CD4-positive, alpha-beta T cell treated with Interleukin-6 for 4 hours (primary cell): Measurements from ENCODE around the gene C21orf58.

Source experiments
- DNase-seq: peaks from one replicate; pipeline ENCODE4 v3.0.0-alpha.2; 2020; ENCODE audit warnings: mixed read lengths

Gene C21orf58

DNA sequence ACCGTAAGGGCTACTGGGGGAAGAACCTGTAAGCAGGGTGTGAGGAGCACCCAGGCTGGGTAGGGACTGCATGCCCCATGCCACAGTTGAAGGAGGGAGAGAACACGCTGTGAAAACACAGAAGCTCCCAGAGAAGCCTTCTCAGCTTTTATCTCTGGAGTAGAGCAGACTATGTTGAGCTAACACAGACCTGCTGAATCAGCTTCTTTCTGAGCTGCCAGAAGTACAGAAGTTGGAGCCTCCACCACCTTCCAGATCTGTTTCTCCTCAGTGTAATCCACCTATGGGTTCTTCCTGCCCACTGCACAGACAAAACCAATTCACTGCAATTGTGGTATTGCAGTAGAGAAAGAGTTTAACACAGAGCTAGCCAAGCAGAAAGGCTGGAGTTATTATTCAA is 32.1 kb downstream of the C21orf58 start:
- DNase-seq, result no peak

DNA sequence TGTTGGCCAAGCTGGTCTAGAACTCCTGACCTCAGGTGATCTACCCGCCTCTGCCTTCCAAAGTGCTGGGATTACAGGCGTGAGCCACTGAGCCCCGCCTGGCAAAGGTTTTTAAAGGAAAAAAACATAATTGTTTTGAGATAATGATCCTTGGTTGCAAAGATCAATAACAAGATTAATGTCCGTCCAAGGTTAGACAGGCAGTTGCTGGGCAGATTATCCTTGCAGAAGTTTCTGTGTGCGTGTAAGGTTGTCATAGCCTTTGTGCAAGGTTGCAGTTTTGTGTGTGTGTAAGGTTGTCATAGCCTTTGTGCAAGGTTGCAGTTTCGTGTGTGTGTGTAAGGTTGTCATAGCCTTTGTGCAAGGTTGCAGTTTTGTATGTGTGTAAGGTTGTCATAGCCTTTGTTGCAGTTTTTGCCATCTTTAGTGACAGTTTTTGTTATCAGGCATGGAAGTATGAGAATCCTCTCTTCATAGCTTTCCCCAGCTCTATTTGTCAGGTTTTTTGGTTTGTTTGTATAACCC is 34.0 kb downstream of the C21orf58 start:
- DNase-seq, result no peak

DNA sequence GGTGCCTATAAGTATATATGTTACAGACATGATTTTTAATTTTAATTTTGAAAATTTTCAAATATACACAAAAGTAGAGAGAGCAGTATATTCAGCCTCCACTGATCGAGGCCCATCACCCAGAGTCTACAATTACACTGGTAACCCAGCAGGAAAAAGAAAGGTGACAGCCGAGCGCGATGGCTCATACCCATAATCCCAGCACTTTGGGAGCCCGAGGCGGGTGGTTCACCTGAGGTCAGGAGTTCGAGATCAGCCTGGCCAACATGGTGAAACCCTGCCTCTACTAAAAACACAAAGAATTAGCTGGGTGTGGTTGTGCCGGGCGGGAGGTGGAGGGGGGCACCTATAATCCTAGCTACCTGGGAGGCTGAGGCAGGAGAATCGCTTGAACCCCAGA is 36.1 kb downstream of the C21orf58 start:
- DNase-seq, result no peak

DNA sequence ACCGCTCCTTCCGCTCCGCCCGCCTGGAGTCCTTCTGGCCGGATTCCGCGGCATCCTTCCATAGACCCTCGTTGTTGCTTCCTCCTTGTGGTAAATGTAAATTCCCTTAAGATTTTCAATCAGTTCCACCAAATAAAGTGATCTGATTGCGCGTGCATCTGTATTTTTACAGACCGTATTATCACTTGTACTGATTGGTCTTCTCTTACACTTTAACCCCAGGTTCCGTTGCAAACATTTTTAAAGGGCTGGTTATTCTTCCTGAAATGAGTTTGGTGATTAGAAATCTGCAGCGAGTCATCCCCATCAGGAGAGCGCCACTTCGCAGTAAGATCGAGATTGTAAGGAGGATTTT is 37.0 kb downstream of the C21orf58 start:
- DNase-seq, result no peak

DNA sequence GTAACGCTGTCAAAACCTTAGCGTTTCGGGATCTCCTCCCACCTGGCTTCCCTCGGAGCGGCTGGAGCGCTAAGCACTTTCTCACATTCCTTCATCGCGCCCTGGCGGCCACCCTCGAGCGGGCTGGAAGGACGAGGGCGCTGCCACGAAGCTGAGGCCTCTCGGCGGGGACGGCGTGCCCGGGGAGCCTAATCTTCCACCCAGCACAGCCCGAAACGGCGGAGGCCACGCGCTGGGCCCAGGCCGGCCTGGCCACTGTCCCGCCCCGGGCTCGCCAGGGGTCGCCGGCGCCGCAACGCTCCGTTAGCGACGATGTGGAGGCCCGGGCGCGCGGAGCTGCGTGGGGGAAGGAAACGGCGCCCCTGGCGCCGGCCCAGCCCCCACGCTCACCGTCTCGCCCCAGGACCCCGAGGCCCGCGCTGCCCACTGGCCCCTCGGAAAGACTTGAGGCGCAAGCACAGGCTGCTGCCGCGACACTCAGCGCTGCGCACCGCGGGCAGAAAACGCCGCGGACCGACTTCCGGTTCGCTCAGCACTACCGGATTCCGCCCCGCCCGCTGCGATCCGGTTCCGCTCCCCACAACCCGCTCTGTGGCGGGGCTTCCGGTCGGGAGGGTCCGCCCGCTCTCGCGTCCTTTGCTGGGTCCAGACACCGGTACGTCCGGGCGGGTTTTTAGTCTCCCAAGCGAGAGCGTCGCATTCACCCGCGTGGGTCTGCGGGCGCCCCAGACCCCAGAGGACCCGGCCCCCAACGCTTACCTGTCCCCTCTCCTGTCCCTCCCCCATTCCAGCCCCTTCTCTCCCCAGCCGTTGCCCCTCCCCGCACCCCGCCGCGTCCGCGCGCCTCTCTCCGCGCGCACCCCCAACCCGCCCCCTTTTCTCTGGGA is 37.7 kb downstream of the C21orf58 start, which contains the start of gene YBEY:
Gene YBEY (plus strand): TSS at position 582 of the 887 bp plus-strand sequence. CDS start 572 bp downstream, outside the sequence.
- DNase-seq, result peak; percentile 90

DNA sequence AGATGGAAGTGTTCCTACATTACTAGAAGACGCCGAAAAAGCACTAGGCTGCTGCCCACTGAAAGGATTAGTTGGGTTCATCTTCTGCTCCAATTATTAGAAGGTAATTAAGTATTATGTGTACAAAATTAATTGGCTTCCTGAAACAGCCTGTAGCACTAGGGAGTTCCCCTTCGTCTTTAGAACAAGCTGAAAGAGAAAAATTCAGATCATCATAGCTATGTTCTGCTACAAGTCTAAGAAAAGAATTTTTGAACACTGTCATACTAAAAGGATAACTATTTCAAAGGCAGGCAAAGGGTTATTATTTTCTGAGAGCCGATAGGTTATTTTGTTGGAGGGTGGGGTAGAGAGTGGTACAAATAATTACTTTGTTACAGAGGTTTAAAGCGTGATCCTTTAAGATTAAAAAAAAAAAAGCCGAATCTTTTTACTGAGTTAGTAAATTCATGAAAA is 38.4 kb downstream of the C21orf58 start, which contains the start of gene MCM3AP:
Gene MCM3AP (minus strand): TSS at position 406 of the 456 bp plus-strand sequence. CDS start 325 bp downstream, at position 81.
- DNase-seq, result no peak

DNA sequence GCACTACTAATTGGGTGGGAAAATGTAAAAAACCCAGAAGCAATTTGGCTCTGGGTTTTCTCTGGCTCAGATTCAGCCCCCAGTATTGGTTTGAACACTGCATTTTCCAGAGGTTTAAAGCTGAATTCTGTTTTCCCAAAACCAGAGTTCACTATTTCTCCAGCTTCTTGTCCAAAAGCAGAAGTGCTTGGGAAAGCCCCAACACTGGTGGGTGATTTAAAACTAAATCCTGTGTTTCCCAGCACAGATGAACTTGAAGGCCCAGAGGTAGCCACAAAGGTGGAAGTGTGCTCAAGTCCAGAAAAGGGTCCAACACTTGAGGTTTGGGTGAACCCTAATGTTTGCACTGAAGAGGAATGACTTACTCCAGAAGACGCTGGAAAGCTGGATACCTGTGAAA is 38.9 kb downstream of the C21orf58 start:
- DNase-seq, result no peak

DNA sequence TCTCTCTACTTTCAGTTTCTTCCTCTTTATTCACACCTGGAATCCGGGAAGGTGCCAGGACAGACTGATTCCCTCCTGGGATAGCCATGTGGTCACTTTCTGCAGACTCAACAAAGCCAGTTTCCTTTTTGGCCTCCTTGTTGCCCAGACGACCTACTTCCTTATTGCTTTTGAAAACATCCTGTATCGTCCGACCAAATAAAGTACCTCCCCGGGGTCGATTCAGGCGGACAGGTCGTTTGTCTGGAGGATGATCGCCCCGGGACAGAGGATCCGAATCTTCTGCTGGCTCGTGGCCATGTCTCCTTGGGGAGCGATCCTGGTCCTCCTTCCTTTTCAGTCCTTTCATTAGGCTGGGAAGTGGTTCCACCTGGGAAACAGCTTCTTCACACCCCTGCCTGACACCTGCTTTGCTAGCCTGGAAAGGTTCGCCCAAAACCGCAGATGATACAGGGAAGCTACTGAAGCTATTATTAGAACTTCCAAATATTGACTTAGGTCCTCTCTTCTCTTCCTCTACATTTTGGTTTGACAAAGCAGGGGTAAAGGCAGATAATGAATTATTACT is 39.5 kb downstream of the C21orf58 start:
- no peak for DNase-seq

DNA sequence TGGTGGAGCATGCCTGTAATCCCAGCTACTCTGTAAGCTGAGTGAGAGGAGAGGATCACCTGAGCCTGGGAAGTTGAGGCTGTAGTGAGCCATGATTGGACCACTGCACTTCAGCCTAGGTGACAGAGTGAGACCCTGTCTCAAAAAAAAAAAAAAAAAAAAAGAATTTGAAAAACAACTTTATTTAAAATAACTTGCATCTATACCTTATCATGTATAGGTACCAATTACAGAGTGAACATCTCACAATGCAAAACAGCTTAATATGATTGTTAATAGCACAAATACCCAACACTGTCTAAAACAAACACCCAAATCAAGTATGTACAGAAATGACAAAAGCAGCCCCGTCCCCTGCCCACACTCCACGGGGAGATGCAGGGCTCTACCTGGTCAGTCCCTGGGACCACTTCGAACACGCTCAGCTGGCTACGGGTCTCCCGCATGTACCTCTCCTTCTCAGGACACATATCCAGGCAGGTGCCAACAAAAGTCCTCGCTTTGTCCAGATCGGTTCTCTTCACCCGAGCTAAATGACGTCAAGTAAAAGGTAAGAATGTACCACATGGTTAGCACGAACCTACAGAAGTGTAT is 48.8 kb downstream of the C21orf58 start:
- no peak for DNase-seq

DNA sequence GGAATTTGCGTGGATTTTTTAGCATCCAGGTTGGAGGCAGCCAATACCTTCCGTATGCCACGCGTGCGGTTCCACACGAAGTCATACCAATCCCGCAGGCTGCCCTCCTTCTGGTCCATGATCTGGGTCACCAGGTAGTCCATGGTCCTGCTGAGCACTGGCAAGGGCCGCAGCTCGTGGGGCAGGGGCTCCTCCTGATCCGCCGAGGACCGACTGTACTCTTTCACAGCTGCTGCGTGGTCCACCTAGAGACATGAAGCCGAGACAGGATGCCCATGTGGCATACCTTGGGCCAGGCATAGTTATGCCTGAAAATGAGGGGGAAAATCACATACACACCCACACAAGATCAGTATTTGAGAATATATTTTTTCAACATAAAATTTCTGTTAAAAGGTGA is 50.3 kb downstream of the C21orf58 start:
- no peak for DNase-seq

DNA sequence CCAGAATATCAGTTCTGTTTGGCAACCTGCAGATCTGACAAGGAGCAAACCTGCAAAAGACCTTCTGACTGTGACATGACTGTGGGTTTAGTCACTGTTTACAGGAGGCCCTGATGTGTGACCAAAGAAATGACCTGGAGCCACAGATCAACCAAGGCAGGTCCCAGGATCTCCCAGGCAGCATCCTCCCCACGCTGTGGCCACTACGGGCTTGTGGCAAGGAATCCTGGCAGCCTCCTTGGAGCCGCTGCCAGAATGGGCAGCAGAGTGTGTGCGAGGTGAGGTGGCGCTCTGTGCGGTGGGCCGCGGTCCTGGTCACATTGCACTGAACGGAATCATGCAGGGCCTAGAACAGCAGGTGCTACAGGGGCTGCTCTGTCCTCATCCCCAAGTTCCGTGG is 54.2 kb downstream of the C21orf58 start:
- no peak for DNase-seq

DNA sequence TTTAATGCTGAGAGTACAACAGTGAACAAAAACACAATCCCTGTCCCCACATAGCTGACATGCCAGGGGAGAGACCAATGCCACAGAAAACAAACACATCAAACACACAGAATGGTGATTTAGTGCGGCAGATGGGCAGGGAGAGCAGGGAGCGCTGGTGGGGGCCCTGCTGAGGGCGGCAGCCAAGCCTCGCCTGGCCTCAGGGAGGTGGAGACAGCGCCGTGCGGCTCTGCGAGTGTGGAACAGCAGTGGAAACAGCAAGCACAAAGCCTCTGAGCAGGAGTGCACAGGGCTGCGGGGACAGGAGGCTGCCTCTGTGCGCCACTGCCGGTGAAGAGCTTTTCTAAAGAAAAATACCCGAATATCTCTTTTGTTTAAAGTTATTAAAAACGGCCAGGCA is 55.3 kb downstream of the C21orf58 start:
- no peak for DNase-seq

DNA sequence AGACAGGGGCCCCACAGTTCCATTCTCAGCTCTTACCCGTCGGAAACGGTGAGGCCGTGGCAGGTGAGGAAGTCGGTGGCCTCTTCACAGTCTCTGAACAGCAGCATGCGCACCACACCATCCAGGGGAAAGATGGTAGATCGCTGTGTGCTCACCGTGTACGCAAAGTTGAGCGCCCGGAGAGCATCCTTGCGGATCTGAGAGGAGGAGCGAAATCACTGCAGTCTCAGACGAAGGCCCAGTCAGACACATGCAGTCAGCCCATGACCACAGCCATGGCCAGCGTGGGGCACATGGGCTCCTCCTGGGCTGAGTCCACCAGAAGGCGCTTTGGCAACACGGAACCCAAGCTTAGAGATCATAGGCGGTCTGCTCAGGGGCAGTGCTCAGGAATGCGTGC is 56.7 kb downstream of the C21orf58 start:
- DNase-seq, result no peak

DNA sequence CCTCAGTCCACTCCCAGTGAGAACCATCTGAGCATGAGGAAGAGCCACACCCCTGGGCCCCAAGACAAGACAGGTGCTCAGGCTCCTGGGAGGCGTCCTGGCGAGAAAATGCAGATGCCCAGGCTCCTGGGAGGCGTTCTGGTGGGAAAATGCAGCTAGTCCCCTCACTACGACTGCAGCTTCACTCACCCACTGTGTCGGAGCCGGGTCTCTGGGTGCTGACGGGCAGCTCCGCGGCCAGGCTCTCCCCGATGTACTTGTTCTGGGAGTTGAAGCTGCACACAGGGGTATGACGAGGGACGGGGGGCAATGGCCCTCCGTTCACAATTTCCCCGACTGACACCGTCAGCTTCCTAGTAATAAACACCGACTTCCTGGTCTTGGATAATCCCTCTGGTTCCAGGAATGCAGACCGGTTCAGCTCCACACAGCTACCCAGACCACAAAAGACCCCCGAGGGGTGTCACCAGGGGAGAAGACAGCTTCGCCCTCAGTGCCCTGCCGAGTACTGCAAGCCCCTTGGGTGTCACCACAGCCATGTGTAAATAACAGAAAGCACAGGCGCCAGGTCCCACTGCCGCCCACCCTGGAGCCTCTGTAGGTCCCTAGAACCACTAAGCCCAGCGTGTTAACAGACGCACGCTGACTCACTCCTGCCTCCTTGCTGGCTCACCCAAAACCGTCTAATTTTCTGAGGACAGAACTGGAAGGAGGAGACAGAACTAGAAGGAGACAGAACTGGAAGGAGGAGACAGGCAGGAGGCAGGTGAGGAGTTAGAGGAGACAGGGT is 57.7 kb downstream of the C21orf58 start:
- DNase-seq, result no peak

DNA sequence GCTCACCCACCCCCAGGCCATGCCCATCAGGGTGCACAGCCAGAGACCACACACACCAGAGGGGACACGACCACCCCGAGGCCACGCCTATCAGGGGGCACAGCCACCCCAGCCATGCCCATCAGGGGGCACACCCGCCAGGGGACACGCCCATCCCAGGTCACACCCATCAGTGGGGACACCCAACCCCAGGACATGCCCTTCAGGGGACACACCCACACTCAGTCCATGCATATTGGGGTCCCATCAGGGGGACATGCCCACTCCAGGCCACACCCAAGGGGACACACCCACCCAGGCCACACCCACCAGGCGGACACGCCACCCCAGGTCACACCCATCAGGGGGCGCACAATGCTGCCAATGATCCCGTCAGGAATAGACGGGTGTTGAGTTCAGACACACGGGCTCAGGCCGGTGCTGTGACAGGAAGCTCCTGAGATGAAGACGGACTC is 59.0 kb downstream of the C21orf58 start:
- DNase-seq, result no peak

DNA sequence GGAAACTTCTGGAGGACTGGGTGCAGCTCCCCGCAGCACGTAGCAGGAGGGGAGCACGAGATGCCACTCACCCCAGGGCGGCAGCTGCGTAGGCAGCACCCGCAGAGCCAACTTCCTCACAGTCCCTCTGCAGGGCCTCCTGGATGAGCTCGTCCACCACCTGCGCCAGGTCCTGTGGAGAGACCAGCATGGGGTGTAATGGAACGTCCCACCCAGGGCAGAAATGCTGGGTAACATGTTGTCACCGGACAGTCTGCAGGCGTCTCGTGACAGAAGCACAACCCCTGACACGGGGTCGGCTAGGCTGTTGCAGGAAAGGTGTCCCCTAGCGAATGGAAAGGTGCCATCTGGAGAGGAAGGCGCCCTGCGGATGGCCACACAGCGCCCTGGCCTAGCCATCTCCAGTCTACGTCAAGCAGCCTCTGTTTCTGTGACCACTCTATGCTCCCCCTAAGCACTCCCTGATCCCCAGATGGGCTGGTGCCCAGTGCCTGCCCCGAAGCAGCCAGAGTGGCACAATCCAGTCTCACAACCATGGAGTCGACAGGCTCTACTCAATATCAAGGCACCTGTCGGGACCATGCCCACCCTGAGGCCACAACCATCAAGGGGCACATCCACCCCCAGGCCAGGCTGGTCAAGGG is 59.5 kb downstream of the C21orf58 start:
- no peak for DNase-seq

DNA sequence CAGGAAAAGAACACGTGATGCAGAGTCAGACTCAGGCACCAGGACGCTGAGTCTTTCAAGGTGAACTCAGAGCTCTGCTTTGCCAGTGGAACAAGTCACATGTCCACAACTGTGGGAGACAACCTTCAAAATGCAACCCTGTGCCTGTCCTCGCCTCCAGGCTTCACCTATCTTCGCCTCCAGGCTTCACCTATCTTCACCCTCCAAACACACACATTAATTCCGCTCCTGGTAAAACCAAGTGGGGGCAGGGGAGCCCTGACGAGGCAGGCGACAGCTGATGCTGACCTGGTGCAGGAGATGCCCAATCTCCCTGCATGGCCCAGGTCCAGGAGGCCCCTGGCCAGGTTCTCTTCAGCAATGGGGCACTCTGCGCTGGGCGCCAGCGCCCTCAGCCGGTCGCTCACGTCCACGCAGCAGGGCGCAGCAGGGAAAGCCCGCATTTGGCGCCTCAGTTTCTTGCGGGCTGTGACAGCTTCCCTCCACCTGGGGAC is 67.1 kb downstream of the C21orf58 start:
- DNase-seq, result no peak

DNA sequence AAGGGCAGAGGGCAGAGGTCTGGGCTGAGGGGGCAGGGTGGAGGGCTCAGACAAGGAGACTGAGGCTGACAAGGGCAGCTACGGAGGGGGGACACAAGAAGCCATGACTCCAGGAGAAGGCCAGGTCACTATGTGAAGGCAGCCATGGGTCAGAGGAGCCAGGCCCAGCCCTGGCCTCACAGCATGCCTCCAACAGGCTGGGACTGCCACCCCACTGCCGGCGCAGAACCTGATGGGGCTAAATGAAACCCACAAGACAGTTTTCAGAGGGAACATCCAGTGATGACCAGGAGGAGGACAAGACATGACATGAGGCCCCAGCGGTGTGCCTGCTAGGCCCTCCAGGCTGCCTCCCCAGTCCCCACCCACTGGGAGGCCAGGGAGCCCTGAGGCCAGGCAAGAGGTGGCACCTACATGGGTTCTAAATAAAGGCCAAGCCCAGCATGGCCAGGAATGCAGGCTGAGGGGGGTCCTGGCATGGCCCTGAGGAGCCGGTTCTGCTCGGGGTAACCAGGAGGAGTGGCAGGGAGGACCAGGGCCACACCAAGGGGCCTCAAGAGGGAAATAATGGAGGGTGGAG is 67.8 kb downstream of the C21orf58 start:
- no peak for DNase-seq

DNA sequence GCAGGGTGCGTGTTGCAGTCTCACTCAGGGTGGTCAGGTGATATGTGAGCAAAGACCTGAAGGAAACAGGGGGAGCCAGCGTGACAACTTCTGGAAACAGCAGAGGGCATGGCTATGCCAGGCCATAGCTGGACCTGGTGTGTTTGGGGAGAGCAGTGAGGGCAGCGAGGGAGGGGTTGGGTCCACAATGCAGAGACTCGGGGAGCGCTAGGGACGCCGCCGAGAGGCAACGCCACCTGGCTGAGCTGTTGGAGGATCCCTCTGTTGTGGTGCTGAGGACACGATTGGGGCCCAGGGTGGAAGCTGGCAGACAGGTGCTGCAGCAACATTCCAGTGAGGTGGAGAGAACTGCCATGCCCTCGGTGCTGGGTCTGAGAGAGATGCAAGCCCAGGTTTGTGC is 68.5 kb downstream of the C21orf58 start:
- DNase-seq, result no peak

DNA sequence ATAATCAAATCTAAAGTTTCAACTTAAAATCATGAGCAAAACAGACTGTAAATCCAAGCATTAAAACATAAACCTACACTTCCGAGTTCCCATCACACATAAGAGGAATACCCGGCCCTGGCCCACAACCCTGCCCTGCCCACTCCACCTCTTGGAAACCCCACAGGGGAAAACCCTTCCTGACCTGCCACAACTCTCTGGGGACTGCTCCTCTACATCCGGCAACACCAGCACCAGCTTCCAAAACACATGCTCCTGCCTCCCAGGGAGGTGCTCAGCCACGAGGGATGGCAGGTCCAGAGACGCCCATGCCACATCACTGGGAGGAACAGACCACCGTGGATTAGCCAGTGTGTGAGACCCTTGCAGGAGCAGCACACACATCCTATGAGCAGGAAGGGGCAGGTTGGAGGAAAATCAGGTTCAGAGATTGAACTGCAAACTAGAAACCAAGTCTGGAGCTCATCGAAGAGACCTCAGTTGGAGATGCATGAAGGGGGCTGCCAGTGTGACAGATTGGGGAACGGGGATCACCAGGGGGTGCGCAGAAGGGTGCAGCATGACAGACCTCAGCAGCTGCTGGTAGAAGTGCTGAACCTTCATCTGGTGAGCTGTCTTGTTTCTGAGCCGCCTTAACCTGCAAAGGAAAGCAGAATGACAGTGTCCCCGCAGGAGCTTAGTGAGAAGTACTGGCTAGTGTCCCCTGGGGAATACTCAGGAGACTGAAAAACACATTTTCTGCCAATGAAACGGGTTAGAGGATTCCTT is 69.3 kb downstream of the C21orf58 start:
- no peak for DNase-seq

DNA sequence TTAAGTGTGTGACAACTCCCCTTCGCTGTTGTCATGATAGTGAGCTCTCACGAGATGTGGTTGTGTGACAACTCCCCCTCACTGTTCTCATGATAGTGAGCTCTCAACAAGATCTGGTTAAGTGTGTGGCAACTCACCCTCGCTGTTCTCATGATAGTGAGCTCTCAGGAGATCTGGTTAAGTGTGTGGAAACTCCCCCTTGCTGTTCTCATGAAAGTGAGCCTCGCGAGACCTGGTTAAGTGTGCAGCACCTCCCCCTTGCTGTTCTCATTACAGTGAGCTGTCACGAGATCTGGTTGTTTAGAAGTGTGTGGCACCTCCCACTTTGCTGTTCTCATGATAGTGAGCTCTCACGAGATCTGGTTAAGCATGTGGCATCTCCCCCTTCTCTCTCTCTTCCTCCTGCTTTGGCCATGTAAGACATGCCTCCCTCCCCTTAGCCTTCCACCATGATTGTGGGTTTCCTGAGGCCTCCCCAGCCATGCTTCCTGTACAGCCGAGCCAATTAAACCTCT is 70.0 kb downstream of the C21orf58 start:
- peak; percentile 20 for DNase-seq
